ENCODE measurements around the gene CNTD1.
A peak's percentile ranks its signal among the peaks of the same experiment; 100 is the strongest.

The CNTD1 gene

DNA sequence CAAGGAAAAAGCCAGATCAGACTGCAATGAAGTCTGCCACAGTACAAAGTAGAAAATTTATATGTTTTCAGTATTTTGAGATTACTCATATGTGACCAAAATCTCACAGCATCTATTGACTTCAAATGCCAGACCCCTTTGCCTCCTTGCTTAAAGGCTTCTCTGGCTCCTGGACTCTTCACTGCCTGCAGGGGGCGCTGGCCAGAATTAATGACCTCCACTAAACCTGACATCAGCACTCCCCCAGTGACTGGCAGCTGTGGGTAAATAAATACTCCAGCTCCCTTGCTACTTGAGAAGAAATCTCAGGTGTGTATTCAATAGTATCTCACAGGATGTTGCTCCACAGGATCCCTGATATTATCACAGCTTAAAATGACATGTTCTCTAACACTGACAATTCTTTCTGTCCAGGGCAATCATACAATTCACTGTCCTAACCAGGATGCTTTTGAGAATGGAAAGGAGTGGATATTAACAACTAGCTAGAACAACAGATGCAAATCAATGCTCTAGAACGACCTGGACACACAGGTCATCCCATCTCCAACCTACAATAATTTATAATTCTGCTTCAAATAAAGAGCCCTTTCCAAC, 21.4 kb downstream of the CNTD1 start:
- Histone ChIP-seq H3K18ac (ENCODE audit: low read length) (no peak overlapping the region), H4K8ac (ENCODE audit: low read depth, low read length) (no peak overlapping the region), H3K56ac (ENCODE audit: low read length) (no peak overlapping the region), H3K23ac (ENCODE audit: low read length) (no peak overlapping the region), H3K4me3 (ENCODE audit: low read length) (no peak overlapping the region), H3K36me3 (ENCODE audit: control insufficient read depth, insufficient read depth, low read length) (peaks cover 2% of the 10 kb centered on the region), H3K27me3 (ENCODE audit: insufficient read depth, low read length, poor library complexity) (no peaks in the 10 kb centered on the region), H3K4me1 (ENCODE audit: control insufficient read depth, low read depth, low read length) (no peaks in the 10 kb centered on the region), H2AK5ac (ENCODE audit: low read length) (no peak overlapping the region), H3K27ac (ENCODE audit: low read depth, low read length) (no peak overlapping the region), H2BK15ac (replicated peaks; ENCODE audit: low read depth) (no peak overlapping the region), H3K79me2 (ENCODE audit: control insufficient read depth, insufficient read depth, low read length) (peaks cover 6% of the 10 kb centered on the region), H3K4me2 (ENCODE audit: low read length) (no peak overlapping the region), H3K9ac (ENCODE audit: low read length) (no peak overlapping the region), H2BK5ac (ENCODE audit: low read length) (no peak overlapping the region), H2BK120ac (ENCODE audit: low read depth, low read length) (no peak overlapping the region), H4K5ac (ENCODE audit: low read length) (no peak overlapping the region), H3K79me1 (ENCODE audit: low read length) (peaks cover 6% of the 10 kb centered on the region), H3K4ac (ENCODE audit: low read depth, low read length) (no peak overlapping the region)
- peak; percentile 91 for DNase-seq
- WGBS (ENCODE audit: extremely low coverage, insufficient coverage, low lambda C conversion rate) = no CpG with 5 or more reads among the region's 2 CpGs

DNA sequence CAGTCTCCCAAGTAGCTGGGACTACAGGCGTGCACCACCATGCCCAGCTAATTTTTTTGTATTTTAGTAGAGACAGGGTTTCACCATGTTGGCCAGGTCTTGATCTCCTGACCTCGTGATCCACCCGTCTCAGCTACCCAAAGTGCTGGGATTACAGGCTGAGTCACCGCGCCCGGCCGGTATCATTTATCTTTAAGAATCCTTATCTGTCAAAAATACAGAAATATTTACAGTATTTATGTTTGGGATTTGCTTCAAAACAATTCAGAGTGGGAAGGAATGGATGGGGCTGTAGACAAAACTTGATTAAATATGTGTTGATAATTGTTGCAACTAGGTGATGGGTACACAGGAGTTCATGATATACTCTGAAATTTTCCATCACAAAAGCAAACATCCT, 22.5 kb downstream of the CNTD1 start:
- H2BK5ac ChIP-seq (ENCODE audit: low read length) = no peak overlapping the region
- no peak overlapping the region for H3K4me3 ChIP-seq (ENCODE audit: low read length)
- no peak for DNase-seq
- H3K4me2 ChIP-seq (ENCODE audit: low read length) = no peak overlapping the region
- no peak overlapping the region for H3K56ac ChIP-seq (ENCODE audit: low read length)
- H3K9ac ChIP-seq (ENCODE audit: low read length) = no peak overlapping the region
- H3K36me3 ChIP-seq (ENCODE audit: control insufficient read depth, insufficient read depth, low read length) = peaks cover 2% of the 10 kb centered on the region
- H3K23ac ChIP-seq (ENCODE audit: low read length) = no peak overlapping the region
- no peak overlapping the region for H3K18ac ChIP-seq (ENCODE audit: low read length)
- WGBS (ENCODE audit: extremely low coverage, insufficient coverage, low lambda C conversion rate) = no CpG with 5 or more reads among the region's 7 CpGs
- H3K4me1 ChIP-seq (ENCODE audit: control insufficient read depth, low read depth, low read length) = no peaks in the 10 kb centered on the region
- no peaks in the 10 kb centered on the region for H3K27me3 ChIP-seq (ENCODE audit: insufficient read depth, low read length, poor library complexity)
- no peak overlapping the region for H3K27ac ChIP-seq (ENCODE audit: low read depth, low read length)
- peaks cover 6% of the 10 kb centered on the region for H3K79me2 ChIP-seq (ENCODE audit: control insufficient read depth, insufficient read depth, low read length)
- no peak overlapping the region for H4K8ac ChIP-seq (ENCODE audit: low read depth, low read length)
- H2BK15ac ChIP-seq (replicated peaks; ENCODE audit: low read depth) = no peak overlapping the region
- H3K79me1 ChIP-seq (ENCODE audit: low read length) = peaks cover 6% of the 10 kb centered on the region
- H2BK120ac ChIP-seq (ENCODE audit: low read depth, low read length) = no peak overlapping the region
- H4K5ac ChIP-seq (ENCODE audit: low read length) = no peak overlapping the region
- H3K4ac ChIP-seq (ENCODE audit: low read depth, low read length) = no peak overlapping the region
- H2AK5ac ChIP-seq (ENCODE audit: low read length) = no peak overlapping the region

DNA sequence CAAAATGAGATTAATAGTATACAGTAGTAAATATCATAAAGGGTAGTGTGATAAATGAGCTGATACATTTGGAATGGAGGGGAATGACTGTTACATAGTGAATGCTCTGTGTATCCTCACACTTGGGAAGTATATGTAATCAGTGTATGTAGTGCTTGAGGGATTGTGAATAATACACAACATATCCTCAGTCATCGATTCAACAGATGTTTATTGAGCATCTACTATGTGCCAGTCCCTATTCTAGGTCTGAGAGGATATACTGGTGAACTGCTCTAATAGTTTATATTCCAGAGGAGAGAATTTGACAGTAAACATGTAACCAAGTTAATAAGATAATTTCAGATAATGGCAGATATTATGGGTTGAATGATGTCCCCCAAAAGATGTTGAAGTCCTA, 28.8 kb downstream of the CNTD1 start:
- H2BK120ac ChIP-seq (ENCODE audit: low read depth, low read length) = no peak overlapping the region
- H3K27ac ChIP-seq (ENCODE audit: low read depth, low read length) = no peak overlapping the region
- DNase-seq = no peak
- H3K56ac ChIP-seq (ENCODE audit: low read length) = no peak overlapping the region
- no peak overlapping the region for H3K9ac ChIP-seq (ENCODE audit: low read length)
- no peaks in the 10 kb centered on the region for H3K36me3 ChIP-seq (ENCODE audit: control insufficient read depth, insufficient read depth, low read length)
- peaks cover 6% of the 10 kb centered on the region for H3K79me2 ChIP-seq (ENCODE audit: control insufficient read depth, insufficient read depth, low read length)
- H3K23ac ChIP-seq (ENCODE audit: low read length) = no peak overlapping the region
- no peak overlapping the region for H2AK5ac ChIP-seq (ENCODE audit: low read length)
- peaks cover 6% of the 10 kb centered on the region for H3K79me1 ChIP-seq (ENCODE audit: low read length)
- no peak overlapping the region for H3K4ac ChIP-seq (ENCODE audit: low read depth, low read length)
- no CpG with 5 or more reads among the region's 1 CpG for WGBS (ENCODE audit: extremely low coverage, insufficient coverage, low lambda C conversion rate)
- no peak overlapping the region for H2BK5ac ChIP-seq (ENCODE audit: low read length)
- H3K4me3 ChIP-seq (ENCODE audit: low read length) = no peak overlapping the region
- H3K4me2 ChIP-seq (ENCODE audit: low read length) = no peak overlapping the region
- H3K18ac ChIP-seq (ENCODE audit: low read length) = no peak overlapping the region
- no peaks in the 10 kb centered on the region for H3K4me1 ChIP-seq (ENCODE audit: control insufficient read depth, low read depth, low read length)
- H2BK15ac ChIP-seq (replicated peaks; ENCODE audit: low read depth) = no peak overlapping the region
- no peak overlapping the region for H4K5ac ChIP-seq (ENCODE audit: low read length)
- no peaks in the 10 kb centered on the region for H3K27me3 ChIP-seq (ENCODE audit: insufficient read depth, low read length, poor library complexity)
- H4K8ac ChIP-seq (ENCODE audit: low read depth, low read length) = no peak overlapping the region

DNA sequence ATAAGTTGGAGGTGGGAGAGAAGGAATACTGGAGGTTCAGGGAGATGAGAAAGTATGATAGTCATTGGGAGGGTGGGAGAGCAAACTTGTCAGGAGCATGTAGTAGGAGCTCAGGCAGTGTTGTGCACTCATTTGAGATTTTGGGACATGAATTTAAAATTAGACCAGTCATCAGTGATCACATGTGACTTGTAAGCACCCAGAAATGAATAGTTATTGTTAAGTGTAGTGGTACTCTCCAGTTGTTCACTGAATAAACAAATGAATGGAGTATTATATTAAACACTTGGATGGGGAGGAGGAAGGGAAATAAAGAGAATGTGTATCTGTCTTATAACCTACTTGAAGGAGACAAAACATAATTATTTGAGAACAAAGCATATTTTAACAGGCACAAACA, 32.3 kb downstream of the CNTD1 start:
- Histone ChIP-seq H3K79me2 (ENCODE audit: control insufficient read depth, insufficient read depth, low read length) (peaks cover 17% of the 10 kb centered on the region), H3K27ac (ENCODE audit: low read depth, low read length) (no peak overlapping the region), H3K36me3 (ENCODE audit: control insufficient read depth, insufficient read depth, low read length) (no peaks in the 10 kb centered on the region), H3K4me1 (ENCODE audit: control insufficient read depth, low read depth, low read length) (no peaks in the 10 kb centered on the region), H3K18ac (ENCODE audit: low read length) (no peak overlapping the region), H3K4me2 (ENCODE audit: low read length) (no peak overlapping the region), H3K9ac (ENCODE audit: low read length) (no peak overlapping the region), H2BK5ac (ENCODE audit: low read length) (no peak overlapping the region), H3K4ac (ENCODE audit: low read depth, low read length) (no peak overlapping the region), H3K79me1 (ENCODE audit: low read length) (peaks cover 8% of the 10 kb centered on the region), H2BK15ac (replicated peaks; ENCODE audit: low read depth) (no peak overlapping the region), H3K4me3 (ENCODE audit: low read length) (no peak overlapping the region), H4K8ac (ENCODE audit: low read depth, low read length) (no peak overlapping the region), H3K23ac (ENCODE audit: low read length) (no peak overlapping the region), H4K5ac (ENCODE audit: low read length) (no peak overlapping the region), H2BK120ac (ENCODE audit: low read depth, low read length) (no peak overlapping the region), H3K56ac (ENCODE audit: low read length) (no peak overlapping the region), H3K27me3 (ENCODE audit: insufficient read depth, low read length, poor library complexity) (no peaks in the 10 kb centered on the region), H2AK5ac (ENCODE audit: low read length) (no peak overlapping the region)
- DNase-seq = no peak

DNA sequence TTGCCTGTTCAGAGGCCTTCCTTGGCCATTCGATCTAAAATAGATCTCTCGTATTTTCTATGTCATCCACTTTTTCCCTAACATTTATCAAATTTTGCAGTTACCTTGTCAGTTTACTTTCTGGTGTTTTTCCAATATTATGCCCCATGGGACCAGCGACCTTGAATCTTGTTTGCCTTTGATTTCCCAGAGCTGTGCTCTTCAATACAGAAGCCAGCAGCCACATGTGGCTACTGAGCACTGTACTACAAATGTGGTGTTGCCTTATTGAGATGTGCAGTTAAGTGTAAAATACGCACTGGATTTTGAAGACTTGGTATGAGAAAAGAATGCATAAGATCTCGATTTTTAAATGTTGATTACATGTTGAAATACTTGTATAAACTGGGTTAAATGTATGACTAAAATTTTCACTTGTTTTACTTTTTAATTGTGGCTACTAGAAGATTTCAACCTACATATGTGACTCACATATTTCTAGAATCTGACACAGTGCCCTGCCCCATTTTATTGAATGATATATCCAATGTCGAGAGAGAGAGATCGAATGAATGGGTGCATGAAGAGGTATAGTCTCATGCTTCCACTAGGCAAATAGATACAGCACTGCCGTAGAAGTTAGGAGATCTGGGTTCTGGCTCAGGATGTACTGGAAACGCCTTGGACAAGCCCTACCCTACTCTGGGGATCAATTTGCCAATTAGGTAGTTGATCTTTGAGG, 33.7 kb downstream of the CNTD1 start:
- Histone ChIP-seq H3K18ac (ENCODE audit: low read length) (peak overlapping the region; percentile 10), H3K27me3 (ENCODE audit: insufficient read depth, low read length, poor library complexity) (no peaks in the 10 kb centered on the region)

More for the DNA sequence above, 33.7 kb downstream of the CNTD1 start:
- H2AK5ac ChIP-seq (ENCODE audit: low read length) = no peak overlapping the region
- H3K79me1 ChIP-seq (ENCODE audit: low read length) = peaks cover 8% of the 10 kb centered on the region
- H3K4me3 ChIP-seq (ENCODE audit: low read length) = peak overlapping the region; percentile 89
- peak overlapping the region; percentile 83 for H3K4me2 ChIP-seq (ENCODE audit: low read length)
- peak overlapping the region; percentile 63 for H4K5ac ChIP-seq (ENCODE audit: low read length)
- H3K56ac ChIP-seq (ENCODE audit: low read length) = peak overlapping the region; percentile 97
- peaks cover 18% of the 10 kb centered on the region for H3K79me2 ChIP-seq (ENCODE audit: control insufficient read depth, insufficient read depth, low read length)
- peaks cover 2% of the 10 kb centered on the region for H3K36me3 ChIP-seq (ENCODE audit: control insufficient read depth, insufficient read depth, low read length)
- H3K4me1 ChIP-seq (ENCODE audit: control insufficient read depth, low read depth, low read length) = no peaks in the 10 kb centered on the region
- H2BK5ac ChIP-seq (ENCODE audit: low read length) = peak overlapping the region; percentile 62
- no CpG with 5 or more reads among the region's 9 CpGs for WGBS (ENCODE audit: extremely low coverage, insufficient coverage, low lambda C conversion rate)
- peak overlapping the region; percentile 93 for H3K9ac ChIP-seq (ENCODE audit: low read length)
- H4K8ac ChIP-seq (ENCODE audit: low read depth, low read length) = peak overlapping the region; percentile 100
- peak overlapping the region; percentile 66 for H3K4ac ChIP-seq (ENCODE audit: low read depth, low read length)
- H2BK120ac ChIP-seq (ENCODE audit: low read depth, low read length) = no peak overlapping the region
- H3K27ac ChIP-seq (ENCODE audit: low read depth, low read length) = no peak overlapping the region
- no peak overlapping the region for H3K23ac ChIP-seq (ENCODE audit: low read length)
- H2BK15ac ChIP-seq (replicated peaks; ENCODE audit: low read depth) = no peak overlapping the region
- no peak for DNase-seq

Data from mesendoderm (in vitro differentiated cells).